K562 (cell line): Measurements from ENCODE around the gene GLTP. TPM values are rescaled to one million over a fixed set of nuclear protein-coding genes. Genes with fewer than 3 reads are reported as not detected.

Source experiments
- ATF1 ChIP-seq, 2 experiments: fragments of 450-650 bp in 1 of 2; IDR thresholded peaks; 2 replicates each; pipeline ENCODE4 v1.6.1; 2016; ENCODE audit warnings: missing compliant biosample characterization in 1 of 2, missing genetic modification characterization in 1 of 2
- BCOR ChIP-seq: fragments of 450-650 bp; IDR thresholded peaks from 2 replicates; pipeline ENCODE4 v1.6.1; 2016
- BRF1 ChIP-seq: IDR thresholded peaks from 3 replicates; pipeline ENCODE4 v1.6.1; 2011; ENCODE audit warnings: borderline replicate concordance, mild to moderate bottlenecking; ENCODE audit not compliant: insufficient read length; ENCODE audit errors: extremely low read depth
- CC2D1A ChIP-seq: fragments of 450-650 bp; IDR thresholded peaks from 2 replicates; pipeline ENCODE4 v1.6.1; 2017; ENCODE audit warnings: mild to moderate bottlenecking
- ELF1 ChIP-seq: fragments of 200-800 bp; sonication (Bioruptor generic); IDR thresholded peaks from 2 replicates; pipeline ENCODE4 v1.6.1; 2016; ENCODE audit warnings: missing genetic modification characterization, missing compliant biosample characterization
- HMBOX1 ChIP-seq: sonication (generic); IDR thresholded peaks from 2 replicates; pipeline ENCODE4 v1.6.1; 2016
- JUN ChIP-seq, 2 experiments: sonication (generic) in 1 of 2; formaldehyde crosslinking in 1 of 2; IDR thresholded peaks; 2 replicates each; pipeline versions ENCODE4 v1.6.1 to v1.8.0; 2012 to 2022; ENCODE audit warnings: borderline replicate concordance in 2 of 2, mild to moderate bottlenecking in 2 of 2, improper control_type of control experiment in 1 of 2, low read depth in 1 of 2, low read length in 1 of 2, missing genetic modification reagents in 1 of 2
- JUND ChIP-seq, 2 experiments: IDR thresholded peaks; 2 replicates in 1 of 2; 3 replicates in 1 of 2; pipeline ENCODE4 v1.6.1; 2011; ENCODE audit warnings: borderline replicate concordance in 2 of 2, low read depth in 2 of 2, low read length in 2 of 2, improper control_type of control experiment in 1 of 2, missing biosample characterization in 1 of 2, missing genetic modification characterization in 1 of 2, missing genetic modification reagents in 1 of 2
- KDM1A ChIP-seq, 2 experiments: fragments of 450-650 bp; IDR thresholded peaks; 2 replicates each; pipeline ENCODE4 v1.6.1; 2016; ENCODE audit warnings: mild to moderate bottlenecking in 2 of 2
- KDM4B ChIP-seq, 2 experiments: fragments of 450-650 bp in 1 of 2; sonication (generic) in 1 of 2; IDR thresholded peaks; 2 replicates each; pipeline ENCODE4 v1.6.1; 2016 to 2017; ENCODE audit warnings: borderline replicate concordance in 2 of 2, antibody characterized with exemption in 1 of 2, low read depth in 1 of 2, mild to moderate bottlenecking in 1 of 2
- NR2C1 ChIP-seq, 2 experiments: fragments of 450-650 bp; IDR thresholded peaks; 2 replicates each; pipeline ENCODE4 v1.6.1; 2017; ENCODE audit warnings: mild to moderate bottlenecking in 2 of 2, antibody characterized with exemption in 1 of 2, inconsistent platforms in 1 of 2, missing compliant biosample characterization in 1 of 2, missing genetic modification characterization in 1 of 2
- PURB ChIP-seq: sonication (generic); formaldehyde crosslinking; IDR thresholded peaks from 2 replicates; pipeline ENCODE4 v1.9.0; 2021; ENCODE audit warnings: low read depth, mild to moderate bottlenecking, missing genetic modification reagents
- RCOR1 ChIP-seq, 2 experiments: IDR thresholded peaks; 2 replicates each; pipeline ENCODE4 v1.6.1; 2012; ENCODE audit warnings: low read depth in 2 of 2, low read length in 2 of 2, borderline replicate concordance in 1 of 2, improper control_type of control experiment in 1 of 2
- SMC3 ChIP-seq: conservative IDR thresholded peaks from 2 replicates; pipeline ENCODE4 v1.6.1; 2011; ENCODE audit warnings: low read depth, low read length, improper control_type of control experiment; ENCODE audit not compliant: insufficient read depth
- U2AF1 ChIP-seq: fragments of 200-400 bp; formaldehyde crosslinking; optimal IDR thresholded peaks from 2 replicates; pipeline ENCODE3; 2017; ENCODE audit warnings: mild to moderate bottlenecking, low read depth, low read length, moderate library complexity
- ZNF12 ChIP-seq: sonication (generic); formaldehyde crosslinking; IDR thresholded peaks from 2 replicates; pipeline ENCODE4 v1.4.0; 2020; ENCODE audit warnings: mild to moderate bottlenecking, missing genetic modification reagents
- polyA plus RNA-seq, 8 experiments: library from polyadenylated mRNA; depleted of rRNA in 4 of 8; stranded (reverse) in 5 of 8; unstranded in 3 of 8; fragments of >200 nt; fragmentation: Nextera tagmentation in 2 of 8; fragmentation: Illumina TruSeq in 1 of 8; extraction: Ambion mirVana in 2 of 8; extraction: Trizol in 1 of 8; gene quantifications; 2 replicates each; pipeline versions ENCODE4 v1.2.1 to v1.2.3, GENCODE V29; 2011 to 2014; ENCODE audit warnings: inconsistent platforms in 1 of 8, missing spikeins in 1 of 8
- total RNA-seq, 7 experiments: library from RNA; depleted of rRNA in 6 of 7; stranded (reverse); fragments of >200 nt in 6 of 7; fragmentation: Illumina TruSeq in 2 of 7; extraction: Trizol in 2 of 7; gene quantifications; 2 replicates each; pipeline versions ENCODE4 v1.2.1 to v1.2.3, GENCODE V29; 2011 to 2021; ENCODE audit warnings: low replicate concordance in 1 of 7
- TF ChIP-seq, protein P1 (sequence below), 3 experiments: IDR thresholded peaks in 2 of 3; conservative IDR thresholded peaks in 1 of 3; 2 replicates each; pipeline ENCODE4 v1.5.1; 2011 to 2012; ENCODE audit warnings: low read length in 3 of 3, mild to moderate bottlenecking in 3 of 3, control low read depth in 2 of 3, improper control_type of control experiment in 1 of 3, inconsistent platforms in 1 of 3, low read depth in 1 of 3, mixed read lengths in 1 of 3, moderate library complexity in 1 of 3; ENCODE audit not compliant: insufficient read depth in 2 of 3
- TF ChIP-seq, protein P2 (sequence below): IDR thresholded peaks from 2 replicates; pipeline ENCODE4 v1.6.1; 2012; ENCODE audit warnings: low read depth, low read length, improper control_type of control experiment, borderline replicate concordance
- TF ChIP-seq, protein P3 (sequence below): sonication (generic); formaldehyde crosslinking; IDR thresholded peaks from 2 replicates; pipeline ENCODE4 v1.8.1; 2022; ENCODE audit warnings: missing genetic modification reagents

The GLTP gene
- total and polyA plus RNA-seq, 9 of the 15 experiments (the other 6 are each of a cell fraction or from before 2014, with no cell fraction given) = 4.4 to 8.3 (median 6.1) TPM

DNA sequence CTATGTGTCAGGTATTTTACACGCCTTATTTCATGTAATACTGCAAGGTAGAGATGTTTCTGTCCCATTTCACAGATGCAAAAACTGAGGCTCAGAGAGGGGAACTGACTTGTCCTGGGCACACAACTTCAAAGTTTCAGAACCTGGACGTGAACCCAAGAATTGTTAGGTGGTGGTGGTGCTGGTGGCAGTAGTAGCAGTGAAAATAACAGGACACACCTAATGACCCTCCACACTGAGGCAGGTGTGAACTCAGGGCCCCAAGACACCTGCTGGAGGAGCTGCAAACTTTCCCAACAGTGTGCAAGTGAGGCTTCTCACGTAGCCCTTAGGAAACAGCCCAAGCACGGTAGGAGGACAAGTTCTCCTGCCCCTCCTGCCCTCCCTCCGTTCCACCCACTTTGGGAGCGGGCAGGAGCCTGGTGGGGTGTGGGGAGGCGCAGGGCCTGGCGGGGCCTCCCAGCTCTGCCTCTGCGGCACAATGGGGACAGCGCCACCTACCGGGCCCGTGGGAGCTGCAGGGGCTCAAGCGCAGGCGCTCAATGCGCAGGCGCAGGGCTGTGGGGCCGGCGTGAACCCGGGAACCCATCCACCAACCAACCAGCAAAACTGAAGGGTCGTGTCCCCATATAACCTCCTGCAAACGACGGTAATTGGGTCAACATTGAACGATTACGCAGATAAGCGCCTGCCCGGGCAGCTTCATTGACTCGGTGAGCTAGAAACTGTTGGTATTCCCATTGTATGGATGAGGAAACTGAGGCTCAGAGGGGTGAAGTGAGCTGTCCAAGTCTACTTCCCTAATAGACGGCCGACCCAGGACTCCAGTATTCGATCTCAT is 35.1 kb downstream of the GLTP start (continued):
- TF ChIP-seq, protein P1, sequence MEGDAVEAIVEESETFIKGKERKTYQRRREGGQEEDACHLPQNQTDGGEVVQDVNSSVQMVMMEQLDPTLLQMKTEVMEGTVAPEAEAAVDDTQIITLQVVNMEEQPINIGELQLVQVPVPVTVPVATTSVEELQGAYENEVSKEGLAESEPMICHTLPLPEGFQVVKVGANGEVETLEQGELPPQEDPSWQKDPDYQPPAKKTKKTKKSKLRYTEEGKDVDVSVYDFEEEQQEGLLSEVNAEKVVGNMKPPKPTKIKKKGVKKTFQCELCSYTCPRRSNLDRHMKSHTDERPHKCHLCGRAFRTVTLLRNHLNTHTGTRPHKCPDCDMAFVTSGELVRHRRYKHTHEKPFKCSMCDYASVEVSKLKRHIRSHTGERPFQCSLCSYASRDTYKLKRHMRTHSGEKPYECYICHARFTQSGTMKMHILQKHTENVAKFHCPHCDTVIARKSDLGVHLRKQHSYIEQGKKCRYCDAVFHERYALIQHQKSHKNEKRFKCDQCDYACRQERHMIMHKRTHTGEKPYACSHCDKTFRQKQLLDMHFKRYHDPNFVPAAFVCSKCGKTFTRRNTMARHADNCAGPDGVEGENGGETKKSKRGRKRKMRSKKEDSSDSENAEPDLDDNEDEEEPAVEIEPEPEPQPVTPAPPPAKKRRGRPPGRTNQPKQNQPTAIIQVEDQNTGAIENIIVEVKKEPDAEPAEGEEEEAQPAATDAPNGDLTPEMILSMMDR (IDR thresholded peaks at IDR 0.05 in 2 of 3, conservative IDR thresholded peaks at IDR 0.05 in 1 of 3; ENCODE audit: insufficient read depth in 2 of 3, low read depth in 1 of 3, low read length in 3 of 3) = peak; percentile 95 to 97 (median 96)
- TF ChIP-seq BCOR (peak; percentile 99), HMBOX1 (no peak), NR2C1 (IDR thresholded peaks at IDR 0.05) (no peak), NR2C1 (tag; IDR thresholded peaks at IDR 0.05) (no peak), ZNF12 (CRISPR knock-in tag) (no peak), CC2D1A (0 out of 2 replicates have a peak, but pooled peaks have one; percentile 3), KDM4B (IDR thresholded peaks at IDR 0.05; ENCODE audit: borderline replicate concordance in 2 of 2, low read depth in 1 of 2) (no peak), JUN (IDR thresholded peaks at IDR 0.05; ENCODE audit: borderline replicate concordance, low read depth, low read length) (no peak), JUN (CRISPR knock-in tag; IDR thresholded peaks at IDR 0.05; ENCODE audit: borderline replicate concordance) (0 out of 2 replicates have a peak, but pooled peaks have one; percentile 25), SMC3 (peak; percentile 56), JUND (IDR thresholded peaks at IDR 0.05; ENCODE audit: borderline replicate concordance, low read depth, low read length) (0 out of 2 replicates have a peak, but pooled peaks have one; percentile 34), JUND (tag; IDR thresholded peaks at IDR 0.05; ENCODE audit: borderline replicate concordance, low read depth, low read length) (peak; percentile 10; the same call in 1 of the 3 replicates), ATF1 (CRISPR knock-in tag; IDR thresholded peaks at IDR 0.05) (no peak), ATF1 (tag; IDR thresholded peaks at IDR 0.05) (peak; percentile 20; the same call in 1 of the 2 replicates), U2AF1 (no peak), KDM1A (IDR thresholded peaks at IDR 0.05) (peak; percentile 90 to 94), ELF1 (tag) (no peak), RCOR1 (IDR thresholded peaks at IDR 0.05; ENCODE audit: borderline replicate concordance in 1 of 2, low read depth in 2 of 2, low read length in 2 of 2) (peak; percentile 62 to 87; a peak in 3 of 4 replicates), PURB (CRISPR knock-in tag) (no peak), BRF1 (no peak)
- TF ChIP-seq, protein P2, sequence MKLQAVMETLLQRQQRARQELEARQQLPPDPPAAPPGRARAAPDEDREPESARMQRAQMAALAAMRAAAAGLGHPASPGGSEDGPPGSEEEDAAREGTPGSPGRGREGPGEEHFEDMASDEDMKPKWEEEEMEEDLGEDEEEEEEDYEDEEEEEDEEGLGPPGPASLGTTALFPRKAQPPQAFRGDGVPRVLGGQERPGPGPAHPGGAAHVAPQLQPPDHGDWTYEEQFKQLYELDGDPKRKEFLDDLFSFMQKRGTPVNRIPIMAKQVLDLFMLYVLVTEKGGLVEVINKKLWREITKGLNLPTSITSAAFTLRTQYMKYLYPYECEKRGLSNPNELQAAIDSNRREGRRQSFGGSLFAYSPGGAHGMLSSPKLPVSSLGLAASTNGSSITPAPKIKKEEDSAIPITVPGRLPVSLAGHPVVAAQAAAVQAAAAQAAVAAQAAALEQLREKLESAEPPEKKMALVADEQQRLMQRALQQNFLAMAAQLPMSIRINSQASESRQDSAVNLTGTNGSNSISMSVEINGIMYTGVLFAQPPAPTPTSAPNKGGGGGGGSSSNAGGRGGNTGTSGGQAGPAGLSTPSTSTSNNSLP = no peak
- TF ChIP-seq, protein P3, sequence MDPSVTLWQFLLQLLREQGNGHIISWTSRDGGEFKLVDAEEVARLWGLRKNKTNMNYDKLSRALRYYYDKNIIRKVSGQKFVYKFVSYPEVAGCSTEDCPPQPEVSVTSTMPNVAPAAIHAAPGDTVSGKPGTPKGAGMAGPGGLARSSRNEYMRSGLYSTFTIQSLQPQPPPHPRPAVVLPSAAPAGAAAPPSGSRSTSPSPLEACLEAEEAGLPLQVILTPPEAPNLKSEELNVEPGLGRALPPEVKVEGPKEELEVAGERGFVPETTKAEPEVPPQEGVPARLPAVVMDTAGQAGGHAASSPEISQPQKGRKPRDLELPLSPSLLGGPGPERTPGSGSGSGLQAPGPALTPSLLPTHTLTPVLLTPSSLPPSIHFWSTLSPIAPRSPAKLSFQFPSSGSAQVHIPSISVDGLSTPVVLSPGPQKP (CRISPR knock-in tag) = no peak
